C4-2B (cell line): Measurements from ENCODE around the gene ALPL.

Source experiments
- CTCF ChIP-seq: fragments of 450-650 bp; conservative IDR thresholded peaks from 2 replicates; pipeline ENCODE4 v1.5.1; 2017; ENCODE audit warnings: mild to moderate bottlenecking
- ZFX ChIP-seq: fragments of 450-650 bp; IDR thresholded peaks from 2 replicates; pipeline ENCODE4 v1.6.1; 2017

- TF ChIP-seq CTCF (no peak), ZFX (no peak)
Measured at GRCh38 chr1:21589618-21590017, 80.4 kb downstream of the ALPL start.
